Memory B cell (primary cell): ENCODE results near the gene NTM.
"Not testable (repeated sequence)": the region's sequence is repeated elsewhere in the genome, so short reads cannot be mapped to it uniquely, and the experiment has no call there.

Experiments
- ATAC-seq: fragments of 150-1000 bp; cut with Tn5 transposase; 2 replicates; pipeline ENCODE4 v1.10.0; 2021; ENCODE audit warnings: low read depth, mild to moderate bottlenecking, moderate library complexity
- DNase-seq, 2 donors: peaks; one replicate each; pipeline ENCODE4 v3.0.0; 2022; ENCODE audit warnings: low spot score in 2 of 2
- H3K27ac Mint-ChIP-seq: one replicate; pipeline ENCODE4 v1.8.0; 2022; ENCODE audit warnings: mild to moderate bottlenecking, moderate library complexity, mixed read lengths
- H3K27me3 Mint-ChIP-seq: one replicate; pipeline ENCODE4 v1.8.0; 2022; ENCODE audit warnings: mixed read lengths
- H3K36me3 Mint-ChIP-seq: one replicate; pipeline ENCODE4 v1.8.0; 2022; ENCODE audit warnings: mild to moderate bottlenecking, mixed read lengths
- H3K4me1 Mint-ChIP-seq: one replicate; pipeline ENCODE4 v1.8.0; 2022; ENCODE audit warnings: mixed read lengths
- H3K4me3 Mint-ChIP-seq: one replicate; pipeline ENCODE4 v1.8.0; 2022; ENCODE audit warnings: mild to moderate bottlenecking, moderate library complexity, mixed read lengths
- H3K9me3 Mint-ChIP-seq: one replicate; pipeline ENCODE4 v1.8.0; 2022; ENCODE audit warnings: mixed read lengths

Gene NTM

DNA sequence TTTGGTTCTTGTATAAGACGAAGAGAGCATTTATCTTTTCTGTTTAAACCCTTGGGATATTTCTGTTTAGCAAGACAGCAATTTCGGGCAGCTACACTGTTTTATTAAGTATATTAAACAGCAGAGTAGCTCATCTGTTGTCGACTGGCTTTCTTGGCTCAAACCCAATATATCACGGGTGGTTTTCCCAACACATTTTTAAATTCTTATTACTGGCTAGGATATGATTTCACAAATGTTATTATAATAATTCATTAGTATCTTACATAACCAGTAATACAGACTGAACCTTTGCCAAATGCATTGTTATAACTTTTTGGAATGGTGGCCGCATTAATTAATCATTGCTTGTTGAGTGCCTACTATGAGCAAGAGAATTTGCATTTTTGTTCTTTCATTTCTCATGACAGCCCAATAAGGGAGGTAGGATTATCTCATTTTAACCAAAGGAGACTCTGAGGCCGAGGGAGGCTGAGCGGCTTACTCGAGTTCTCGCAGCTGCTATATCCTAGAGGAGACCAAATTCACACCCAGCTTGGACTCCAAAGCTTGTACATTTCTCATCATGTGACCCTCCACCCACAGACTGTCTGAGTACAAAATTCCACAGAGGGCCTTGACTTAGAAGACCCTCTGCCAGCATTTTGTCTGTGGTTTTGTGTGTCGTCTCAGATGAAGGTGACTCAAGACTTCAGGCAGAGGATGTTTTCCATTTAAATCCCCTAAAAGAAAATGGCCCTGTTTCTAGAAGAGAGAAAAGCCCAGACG lies 304.9 kb downstream of the NTM start:
- H3K4me3 Mint-ChIP-seq = no peak overlapping the region
- H3K27me3 Mint-ChIP-seq = no peaks in the 10 kb centered on the region
- H3K27ac Mint-ChIP-seq = no peak overlapping the region
- DNase-seq = no peak
- no peaks in the 10 kb centered on the region for H3K36me3 Mint-ChIP-seq
- no peaks in the 10 kb centered on the region for H3K4me1 Mint-ChIP-seq
- no peak for ATAC-seq
- H3K9me3 Mint-ChIP-seq = no peaks in the 10 kb centered on the region

DNA sequence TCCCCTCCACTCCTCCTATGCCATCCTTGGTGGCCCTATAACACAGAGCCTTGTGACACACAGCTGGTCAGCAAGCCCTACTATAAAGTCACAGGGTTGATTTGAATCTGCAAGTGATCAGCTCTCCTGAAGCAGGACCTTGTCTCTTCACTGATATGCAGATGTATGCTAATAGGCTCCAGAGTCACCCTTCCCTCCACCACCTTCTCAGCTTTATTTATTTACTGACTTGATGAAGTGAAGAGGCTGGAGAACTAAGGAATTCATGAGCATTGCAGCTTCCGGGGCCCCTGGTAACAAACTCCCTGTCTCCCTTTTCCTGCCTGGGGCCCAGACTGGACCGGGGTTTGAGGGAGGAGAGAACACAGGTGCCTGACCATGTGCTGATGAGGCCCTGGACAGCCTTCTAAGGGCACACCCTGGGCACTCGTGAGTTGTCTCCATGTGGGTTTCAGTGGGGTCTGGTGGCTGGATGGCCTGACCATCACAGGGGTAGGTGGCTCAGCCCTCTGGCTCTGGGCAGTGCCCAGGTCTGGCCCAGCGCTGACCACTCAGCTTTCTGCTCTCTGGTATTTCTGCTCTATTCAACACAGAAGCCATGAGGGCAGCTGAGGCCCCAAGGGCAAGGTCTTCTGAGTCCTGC lies 307.5 kb downstream of the NTM start:
- Mint-ChIP-seq H3K4me1 (no peaks in the 10 kb centered on the region), H3K36me3 (no peaks in the 10 kb centered on the region), H3K4me3 (no peak overlapping the region), H3K27ac (no peak overlapping the region), H3K27me3 (no peaks in the 10 kb centered on the region), H3K9me3 (no peaks in the 10 kb centered on the region)
- DNase-seq (no peak), ATAC-seq (no peak)

DNA sequence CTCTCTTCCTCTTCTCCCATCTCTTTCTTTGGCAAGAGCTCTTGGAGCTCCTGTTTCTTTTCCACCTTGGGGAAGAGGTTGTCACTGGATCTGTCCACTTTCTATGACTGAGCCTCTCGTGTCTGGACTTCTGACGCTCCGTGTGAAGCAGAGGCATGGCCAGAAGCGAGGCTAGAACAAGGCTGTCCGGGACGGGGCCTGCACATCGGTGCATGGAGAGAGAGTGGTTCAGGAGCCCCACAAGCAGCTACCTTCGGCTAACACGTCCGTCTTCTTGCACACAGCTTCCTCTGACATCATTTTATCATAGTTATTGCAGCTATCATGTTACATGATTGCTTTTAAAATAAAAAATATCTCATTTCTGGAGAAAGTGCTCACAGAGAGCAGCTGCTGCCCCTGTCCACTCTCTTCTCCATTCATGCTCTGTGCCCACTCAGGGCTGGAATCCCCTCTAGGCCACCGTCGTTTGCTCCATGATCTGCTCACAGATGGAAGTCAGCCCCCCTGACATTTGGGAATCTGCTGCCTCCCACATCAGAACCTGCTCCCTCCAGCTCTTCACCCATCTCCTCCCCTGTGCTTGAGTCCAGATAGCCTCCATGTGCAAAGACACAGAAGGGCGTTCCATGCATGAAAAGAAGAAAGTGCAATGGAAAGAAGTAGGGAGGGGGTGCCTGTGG lies 308.4 kb downstream of the NTM start:
- DNase-seq (no peak), ATAC-seq (no peak)
- no peak overlapping the region for H3K27ac Mint-ChIP-seq
- H3K9me3 Mint-ChIP-seq = no peaks in the 10 kb centered on the region
- no peaks in the 10 kb centered on the region for H3K27me3 Mint-ChIP-seq
- H3K36me3 Mint-ChIP-seq = no peaks in the 10 kb centered on the region
- no peaks in the 10 kb centered on the region for H3K4me1 Mint-ChIP-seq
- H3K4me3 Mint-ChIP-seq = no peak overlapping the region

DNA sequence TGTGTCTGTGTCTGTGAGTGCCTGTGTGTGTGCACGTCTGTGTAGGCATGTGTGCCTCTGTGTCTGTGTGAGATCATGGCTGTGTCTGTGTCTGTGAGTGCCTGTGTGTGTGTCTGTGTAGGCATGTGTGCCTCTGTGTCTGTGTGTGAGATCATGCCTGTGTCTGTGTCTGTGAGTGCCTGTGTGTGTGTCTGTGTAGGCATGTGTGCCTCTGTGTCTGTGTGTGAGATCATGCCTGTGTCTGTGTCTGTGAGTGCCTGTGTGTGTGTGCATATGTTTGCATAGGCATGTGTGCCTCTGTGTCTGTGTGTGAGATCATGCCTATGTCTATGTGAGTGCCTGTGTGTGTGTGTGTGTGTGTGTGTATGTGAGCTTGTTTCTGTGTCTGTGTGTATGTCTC lies 310.0 kb downstream of the NTM start:
- H3K4me1 Mint-ChIP-seq, H3K36me3 Mint-ChIP-seq, H3K4me3 Mint-ChIP-seq, ATAC-seq, H3K9me3 Mint-ChIP-seq, H3K27me3 Mint-ChIP-seq, DNase-seq, H3K27ac Mint-ChIP-seq: not testable (repeated sequence)

DNA sequence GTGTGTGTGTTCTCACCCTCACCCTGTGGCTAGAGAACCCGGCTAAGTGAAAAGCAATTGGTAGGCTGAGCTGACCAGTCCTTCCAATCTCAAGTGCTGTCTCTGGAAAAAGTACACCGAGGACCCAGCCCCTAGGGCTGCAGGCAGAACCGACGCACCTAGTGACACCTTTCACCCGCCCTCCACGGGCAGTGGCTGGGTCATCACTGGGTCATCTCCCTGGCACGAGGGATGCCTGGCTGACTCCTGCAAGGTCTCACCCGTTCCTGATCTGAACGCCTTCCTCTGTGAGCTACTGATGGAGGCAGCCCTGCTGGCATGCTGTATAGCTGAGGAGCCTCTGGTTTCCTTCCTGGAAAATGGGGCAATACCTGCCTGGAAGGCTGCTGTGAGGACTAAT lies 311.5 kb downstream of the NTM start:
- no peak overlapping the region for H3K4me3 Mint-ChIP-seq
- H3K27ac Mint-ChIP-seq = no peak overlapping the region
- ATAC-seq = no peak
- no peaks in the 10 kb centered on the region for H3K9me3 Mint-ChIP-seq
- H3K36me3 Mint-ChIP-seq = no peaks in the 10 kb centered on the region
- H3K4me1 Mint-ChIP-seq = no peaks in the 10 kb centered on the region
- no peaks in the 10 kb centered on the region for H3K27me3 Mint-ChIP-seq
- DNase-seq = no peak

DNA sequence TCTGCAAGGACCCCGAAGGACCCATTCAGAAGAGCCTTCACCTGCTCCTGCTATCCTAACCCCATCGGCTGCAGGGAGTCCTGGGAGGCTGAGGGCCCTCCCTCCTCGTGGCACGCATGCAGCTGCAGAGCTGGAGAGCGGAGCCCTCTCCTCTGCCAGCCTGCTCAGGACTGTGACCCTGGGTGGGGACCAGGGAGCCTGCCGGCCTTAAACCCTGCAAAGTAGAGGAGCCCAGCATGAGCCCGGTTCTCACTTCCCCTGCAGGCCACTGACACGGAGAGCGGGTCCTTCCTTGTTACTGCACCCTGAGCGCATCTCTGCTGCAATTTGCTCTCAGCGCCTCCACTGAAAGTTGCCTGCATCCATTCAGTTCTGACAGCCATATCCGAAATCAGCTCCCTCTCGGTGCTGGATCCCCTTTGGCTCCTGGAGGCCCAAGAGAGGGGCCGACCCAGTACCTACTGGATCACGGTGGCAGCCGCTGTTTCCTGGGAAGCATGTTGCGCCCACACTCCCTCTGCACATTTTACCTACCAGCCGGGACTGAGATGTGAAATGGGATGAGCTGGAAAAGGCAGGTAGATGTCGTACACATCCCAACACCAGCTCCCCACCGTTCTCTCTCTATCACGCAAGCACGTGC lies 312.1 kb downstream of the NTM start:
- no peak overlapping the region for H3K4me3 Mint-ChIP-seq
- no peaks in the 10 kb centered on the region for H3K4me1 Mint-ChIP-seq
- no peak for DNase-seq
- no peaks in the 10 kb centered on the region for H3K9me3 Mint-ChIP-seq
- no peaks in the 10 kb centered on the region for H3K36me3 Mint-ChIP-seq
- no peak overlapping the region for H3K27ac Mint-ChIP-seq
- H3K27me3 Mint-ChIP-seq = no peaks in the 10 kb centered on the region
- no peak for ATAC-seq

DNA sequence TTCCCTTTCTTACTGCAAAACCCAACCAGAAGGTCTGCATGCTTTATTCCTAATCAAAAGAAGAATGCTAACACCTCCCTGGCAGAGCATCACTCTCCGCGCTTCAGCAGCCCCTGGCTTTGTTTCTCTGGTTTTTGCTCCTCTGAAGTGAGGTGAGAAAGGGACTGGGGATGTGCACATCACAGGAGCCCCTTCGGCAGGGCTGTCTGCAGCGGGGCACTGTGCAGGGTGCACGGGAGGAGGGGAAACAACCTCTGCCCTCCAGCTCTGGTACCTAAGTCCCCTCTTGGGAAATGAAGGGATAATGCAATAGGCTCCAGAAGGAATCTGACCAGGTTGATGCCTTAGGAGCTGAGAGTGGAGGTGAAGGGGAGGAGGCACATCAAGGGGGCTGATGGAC lies 312.7 kb downstream of the NTM start:
- no peaks in the 10 kb centered on the region for H3K4me1 Mint-ChIP-seq
- no peak overlapping the region for H3K4me3 Mint-ChIP-seq
- H3K9me3 Mint-ChIP-seq = no peaks in the 10 kb centered on the region
- H3K27ac Mint-ChIP-seq = no peak overlapping the region
- no peaks in the 10 kb centered on the region for H3K36me3 Mint-ChIP-seq
- DNase-seq (no peak), ATAC-seq (no peak)
- H3K27me3 Mint-ChIP-seq = no peaks in the 10 kb centered on the region

DNA sequence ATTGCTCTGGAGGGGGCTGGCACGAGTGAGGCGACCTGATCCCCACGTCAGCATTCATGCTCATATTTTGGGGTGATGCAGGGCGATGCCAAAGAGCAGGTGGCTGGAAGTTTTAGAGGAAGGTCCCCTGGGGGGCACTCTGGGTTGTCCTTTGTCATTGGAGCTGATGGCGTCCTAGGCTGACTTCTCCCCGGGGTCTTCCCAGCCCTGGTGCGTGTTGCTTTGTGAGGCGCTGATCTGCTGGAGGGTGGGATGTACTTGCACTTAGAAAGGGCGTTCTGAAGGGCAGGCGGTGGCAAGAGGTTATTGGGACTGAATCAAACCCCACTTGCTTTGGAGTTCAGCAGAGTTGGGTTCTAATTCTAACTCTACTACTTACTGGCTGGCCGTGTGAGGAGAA lies 313.3 kb downstream of the NTM start:
- H3K4me1 Mint-ChIP-seq = no peaks in the 10 kb centered on the region
- H3K27me3 Mint-ChIP-seq = no peaks in the 10 kb centered on the region

DNA sequence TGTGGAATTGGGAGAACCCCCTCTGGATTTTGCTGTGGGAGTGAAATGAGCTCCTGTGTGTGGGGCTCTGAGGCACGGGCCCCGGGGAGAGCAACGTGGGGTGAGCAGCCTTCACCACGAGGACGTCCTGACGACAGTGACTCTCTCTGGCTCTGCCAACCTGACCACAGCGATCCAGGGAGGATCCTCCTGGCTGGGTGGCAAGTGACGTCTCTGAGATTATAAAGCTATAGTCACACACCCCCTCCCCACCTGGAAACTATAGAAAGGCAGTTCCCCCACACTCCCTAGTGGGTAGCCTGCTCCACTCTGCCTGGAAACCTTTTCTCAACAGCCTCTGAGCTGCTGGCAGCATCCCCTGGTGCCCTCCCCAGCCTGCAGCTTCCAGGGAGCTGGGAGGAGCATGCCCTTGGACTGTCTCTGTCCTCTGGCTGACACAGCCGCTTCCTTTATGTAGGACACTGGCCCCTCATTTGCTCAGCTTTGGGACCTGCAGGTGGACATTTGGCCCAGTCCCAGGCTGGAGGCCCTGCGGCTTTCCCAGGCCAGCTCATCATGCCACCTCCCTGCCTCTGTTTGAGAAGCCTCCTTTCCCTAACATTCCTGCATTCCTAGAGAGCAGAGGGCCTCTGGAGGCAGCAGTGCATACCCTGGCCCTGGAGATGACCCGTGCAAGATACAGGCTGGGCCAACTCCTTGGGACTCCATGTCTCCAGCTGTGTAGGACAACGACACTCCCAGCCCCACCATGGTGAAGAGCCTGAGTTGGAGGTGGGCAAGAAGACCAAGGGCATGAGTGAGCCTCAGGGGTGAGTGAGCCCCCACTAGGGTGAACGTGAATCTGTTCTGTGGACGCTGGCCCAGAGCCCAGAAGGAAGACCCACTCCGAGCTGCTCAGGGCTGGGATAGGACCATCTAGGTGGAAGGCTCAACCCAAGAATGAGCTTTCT lies 314.0 kb downstream of the NTM start:
- DNase-seq (no peak), ATAC-seq (no peak)
- H3K4me3 Mint-ChIP-seq = no peak overlapping the region
- H3K27ac Mint-ChIP-seq = no peak overlapping the region
- H3K36me3 Mint-ChIP-seq = no peaks in the 10 kb centered on the region
- H3K9me3 Mint-ChIP-seq = no peaks in the 10 kb centered on the region
- H3K4me1 Mint-ChIP-seq = no peaks in the 10 kb centered on the region
- no peaks in the 10 kb centered on the region for H3K27me3 Mint-ChIP-seq

More for the DNA sequence above, 313.3 kb downstream of the NTM start:
- ATAC-seq (no peak), DNase-seq (no peak)
- Mint-ChIP-seq H3K9me3 (no peaks in the 10 kb centered on the region), H3K4me3 (no peak overlapping the region), H3K36me3 (no peaks in the 10 kb centered on the region), H3K27ac (no peak overlapping the region)

DNA sequence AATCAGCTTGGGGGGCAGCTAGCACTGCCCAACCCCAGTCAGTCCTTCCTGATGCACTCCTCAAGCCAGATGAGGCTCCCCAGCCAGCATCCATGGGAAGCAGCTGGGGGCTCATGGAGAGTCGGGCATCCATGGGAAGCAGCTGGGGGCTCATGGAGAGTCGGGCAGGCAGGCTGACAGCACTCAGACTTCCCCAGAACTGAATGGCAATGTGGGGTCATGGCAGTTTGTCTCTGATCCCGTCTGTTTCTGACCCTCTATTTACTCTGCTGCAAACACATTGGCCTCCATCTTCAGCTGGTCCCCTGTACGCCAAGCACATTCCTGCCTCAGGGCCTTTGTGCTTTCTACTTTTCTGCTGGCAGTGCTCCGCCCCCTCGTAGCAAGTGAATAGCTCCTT lies 314.8 kb downstream of the NTM start:
- H3K27ac Mint-ChIP-seq = no peak overlapping the region
- ATAC-seq = no peak
- H3K4me1 Mint-ChIP-seq = no peaks in the 10 kb centered on the region
- no peaks in the 10 kb centered on the region for H3K36me3 Mint-ChIP-seq
- DNase-seq = no peak
- H3K27me3 Mint-ChIP-seq = peaks cover 4% of the 10 kb centered on the region
- peaks cover 2% of the 10 kb centered on the region for H3K9me3 Mint-ChIP-seq
- no peak overlapping the region for H3K4me3 Mint-ChIP-seq

DNA sequence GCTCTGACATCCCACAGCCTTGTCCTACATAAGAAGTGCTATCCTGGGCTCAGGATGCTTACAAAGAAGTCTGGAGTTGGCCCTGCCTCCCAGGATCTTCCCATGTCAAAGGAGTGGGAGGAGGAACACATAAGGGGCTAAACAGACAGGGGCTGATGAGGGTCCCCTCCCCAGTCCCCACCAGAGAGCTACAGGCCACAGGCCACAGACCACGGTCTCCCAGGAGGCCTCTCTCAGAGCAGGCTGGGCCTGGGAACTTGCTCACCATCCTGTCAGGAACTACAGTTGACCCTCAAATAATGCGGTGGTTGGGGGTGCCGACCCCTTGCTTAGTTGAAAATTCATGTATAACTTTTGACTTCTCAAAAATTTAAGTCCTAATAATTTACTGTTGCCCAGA lies 315.5 kb downstream of the NTM start:
- Mint-ChIP-seq H3K36me3 (no peaks in the 10 kb centered on the region), H3K4me1 (no peaks in the 10 kb centered on the region), H3K27me3 (peaks cover 6% of the 10 kb centered on the region), H3K27ac (no peak overlapping the region), H3K4me3 (no peak overlapping the region), H3K9me3 (peaks cover 2% of the 10 kb centered on the region)
- ATAC-seq = no peak
- no peak for DNase-seq

DNA sequence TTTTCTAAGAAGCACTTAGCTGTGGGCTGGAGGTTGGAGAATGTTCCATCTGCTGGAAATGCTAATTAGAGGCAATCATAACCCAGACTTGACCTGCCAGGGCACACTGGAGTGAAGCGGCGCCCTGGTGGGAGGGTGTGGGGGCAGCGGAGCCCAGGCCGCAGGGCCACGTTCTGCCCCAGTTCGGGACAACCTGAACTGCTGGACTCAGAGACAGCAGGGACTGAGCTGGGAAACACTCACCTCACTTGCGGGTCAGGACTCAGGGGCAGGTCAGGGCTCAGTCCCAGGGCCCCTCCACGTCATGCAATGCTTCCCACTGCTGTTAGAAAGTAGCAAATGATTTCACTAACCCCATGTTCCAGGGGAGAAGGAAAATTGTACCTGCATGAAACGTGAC lies 316.4 kb downstream of the NTM start:
- H3K4me3 Mint-ChIP-seq = no peak overlapping the region
- peaks cover 2% of the 10 kb centered on the region for H3K9me3 Mint-ChIP-seq
- no peaks in the 10 kb centered on the region for H3K4me1 Mint-ChIP-seq
- no peak overlapping the region for H3K27ac Mint-ChIP-seq
- H3K36me3 Mint-ChIP-seq = no peaks in the 10 kb centered on the region
- peaks cover 6% of the 10 kb centered on the region for H3K27me3 Mint-ChIP-seq
- ATAC-seq = no peak
- DNase-seq = no peak

DNA sequence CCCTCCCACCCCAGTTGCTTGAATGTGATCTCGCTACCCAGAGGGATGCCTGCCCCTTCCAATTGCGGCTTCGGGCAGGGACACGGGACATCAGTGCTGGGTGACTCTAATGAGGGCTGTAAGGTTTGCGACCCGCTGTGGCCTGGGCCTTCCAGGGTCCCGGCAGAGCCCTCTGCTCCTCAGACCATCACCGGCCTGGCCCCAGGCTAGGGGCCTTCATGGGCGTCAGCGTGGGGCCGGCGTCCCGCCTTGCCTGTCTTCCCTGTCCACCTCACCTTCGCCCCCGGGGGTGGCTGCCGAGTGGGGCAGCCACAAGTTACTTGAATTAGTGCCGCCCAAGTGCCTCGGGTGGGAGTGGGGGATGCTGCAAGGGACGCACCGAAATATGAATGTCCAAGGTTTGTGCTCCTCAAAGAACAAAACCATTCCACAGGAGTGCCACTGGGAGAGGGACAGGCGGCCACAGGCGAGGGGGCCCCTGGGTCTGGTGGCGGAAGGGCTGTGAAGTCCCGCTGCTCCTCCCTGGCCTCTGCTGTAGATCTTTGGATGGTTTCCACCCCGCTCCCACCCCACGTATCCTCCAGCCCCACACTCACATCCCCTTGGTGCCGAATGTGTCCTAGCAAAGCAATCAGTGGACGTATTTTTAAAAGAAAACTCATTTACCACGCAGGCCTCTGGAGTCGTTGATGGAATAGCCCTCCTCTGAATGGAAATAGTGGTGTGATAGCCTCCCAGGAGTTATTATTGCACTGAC lies 317.1 kb downstream of the NTM start:
- Mint-ChIP-seq H3K27me3 (peaks cover 8% of the 10 kb centered on the region), H3K4me3 (no peak overlapping the region), H3K36me3 (no peaks in the 10 kb centered on the region), H3K27ac (no peak overlapping the region), H3K9me3 (peaks cover 2% of the 10 kb centered on the region), H3K4me1 (no peaks in the 10 kb centered on the region)
- no peak for DNase-seq
- ATAC-seq = no peak
